MV-4-11 (cell line): ENCODE measurements around the gene TRIM64.
"Not testable (repeated sequence)": the region's sequence is repeated elsewhere in the genome, so short reads cannot be mapped to it uniquely, and the experiment has no call there.

Source experiments
- DNase-seq: peaks from one replicate; lab custom pipeline; 2025; lab: John Stamatoyannopoulos, UW

TRIM64 gene, protein sequence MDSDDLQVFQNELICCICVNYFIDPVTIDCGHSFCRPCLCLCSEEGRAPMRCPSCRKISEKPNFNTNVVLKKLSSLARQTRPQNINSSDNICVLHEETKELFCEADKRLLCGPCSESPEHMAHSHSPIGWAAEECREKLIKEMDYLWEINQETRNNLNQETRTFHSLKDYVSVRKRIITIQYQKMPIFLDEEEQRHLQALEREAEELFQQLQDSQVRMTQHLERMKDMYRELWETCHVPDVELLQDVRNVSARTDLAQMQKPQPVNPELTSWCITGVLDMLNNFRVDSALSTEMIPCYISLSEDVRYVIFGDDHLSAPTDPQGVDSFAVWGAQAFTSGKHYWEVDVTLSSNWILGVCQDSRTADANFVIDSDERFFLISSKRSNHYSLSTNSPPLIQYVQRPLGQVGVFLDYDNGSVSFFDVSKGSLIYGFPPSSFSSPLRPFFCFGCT

DNA sequence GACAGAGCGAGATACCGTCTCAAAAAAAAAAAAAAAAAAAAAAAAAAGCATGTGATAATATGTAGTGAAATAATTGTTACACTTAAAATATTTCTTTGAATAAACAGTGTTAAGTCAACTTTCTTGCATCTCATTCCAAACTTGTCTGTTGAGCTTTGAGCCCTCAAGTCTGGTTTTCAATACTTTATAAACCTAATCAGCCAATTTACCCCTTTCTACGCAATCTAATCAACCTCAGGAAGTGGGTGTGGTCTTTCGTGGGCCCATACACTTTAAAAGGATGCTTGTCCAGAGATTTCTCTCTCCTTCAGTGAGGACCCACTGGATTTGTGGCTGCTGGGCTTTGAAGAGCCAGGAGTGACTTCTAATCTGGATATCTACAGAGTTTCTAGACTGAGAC, at the start of gene TRIM64:
Gene TRIM64 (plus strand): TSS at position 301 of the 400 bp plus-strand sequence. CDS start 2,467 bp downstream, outside the sequence.
- DNase-seq, result not testable (repeated sequence)

DNA sequence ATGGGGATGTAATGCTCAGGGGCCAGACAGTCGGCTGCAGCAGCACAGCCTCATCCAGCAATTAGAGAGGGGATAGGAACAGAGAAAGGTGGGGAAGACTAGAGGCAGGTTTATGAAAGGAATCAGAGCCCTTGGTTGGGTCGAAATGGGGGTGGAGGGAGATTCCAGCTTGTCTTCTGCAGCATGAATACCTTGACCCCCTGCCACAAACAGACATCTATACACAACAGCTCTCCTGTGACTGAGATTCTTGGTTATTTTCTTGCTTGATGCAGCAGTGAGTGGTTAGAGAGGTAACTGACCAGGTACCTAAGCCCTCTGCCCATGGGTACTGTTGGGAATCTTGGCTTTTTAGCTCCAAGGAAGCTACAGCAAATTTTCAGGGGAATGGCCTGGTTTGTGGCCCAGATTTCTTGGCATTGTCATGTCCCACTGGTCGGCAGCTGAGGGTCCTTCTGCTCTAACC, 43.6 kb upstream of the TRIM64 start, which contains the start of gene TRIM49D1:
Gene TRIM49D1 (minus strand): TSS at position 51 of the 466 bp plus-strand sequence. CDS start 4,535 bp downstream, outside the sequence.
- DNase-seq, result no peak

DNA sequence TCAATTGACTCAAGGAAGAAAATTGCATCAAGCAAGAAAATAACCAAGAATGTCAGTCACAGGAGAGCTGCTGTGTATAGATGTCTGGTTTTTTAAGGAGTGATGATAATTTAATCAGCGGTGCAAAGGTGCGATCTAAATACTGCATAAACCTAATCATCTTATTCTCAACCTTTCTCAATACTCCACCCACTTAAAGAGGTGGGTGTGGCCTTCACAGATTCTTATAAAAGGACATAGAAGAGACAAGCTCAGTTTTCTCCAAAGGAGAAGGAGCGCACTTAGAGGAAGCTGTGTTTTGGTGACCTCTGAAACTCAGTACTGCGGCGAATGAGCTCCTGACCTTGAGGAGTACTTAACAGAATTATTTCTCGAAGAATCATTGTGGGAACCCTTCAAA, 42.1 kb upstream of the TRIM64 start, which contains the start of gene TRIM49D2:
Gene TRIM49D2 (plus strand): TSS at position 301 of the 400 bp plus-strand sequence. CDS start 2,698 bp downstream, outside the sequence.
- DNase-seq, result not testable (repeated sequence)

DNA sequence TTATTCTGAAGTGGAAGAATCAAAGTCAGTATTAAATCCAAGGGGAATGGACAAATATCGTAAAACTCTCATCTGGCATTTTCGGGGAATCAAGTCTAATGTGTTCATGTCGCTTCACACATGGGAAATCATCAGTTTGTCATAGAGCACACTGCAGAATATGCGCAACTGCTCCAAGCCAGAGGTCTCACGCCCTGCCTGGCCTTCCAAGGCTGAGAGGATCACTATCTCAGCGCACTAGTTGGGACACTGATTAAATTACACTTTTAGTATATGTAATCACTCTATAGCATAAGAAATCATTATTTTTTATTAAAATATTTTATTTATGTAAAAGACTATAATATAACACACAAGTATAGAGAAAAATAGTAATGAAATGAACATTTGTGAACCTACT, 5.0 kb upstream of the TRIM64 start:
- DNase-seq, result not testable (repeated sequence)
